ENCODE data around the gene UST.

Gene UST

GRCh38 chr6:148800536-148800935 is 53.7 kb downstream of the UST start:
- in situ Hi-C loops (cut with MboI; ENCODE audit: low sequenced_read_pairs, unreplicated experiment): no loop called here
- DNase-seq (ENCODE audit: low spot score): no peak
- no peak for TF ChIP-seq CTCF (IDR thresholded peaks at IDR 0.05; ENCODE audit: borderline replicate concordance, control extremely low read depth, extremely low read depth, insufficient read depth, missing control alignments)

GRCh38 chr6:148803979-148804378 is 57.1 kb downstream of the UST start:
- TF ChIP-seq CTCF (IDR thresholded peaks at IDR 0.05; ENCODE audit: borderline replicate concordance, control extremely low read depth, extremely low read depth, insufficient read depth, missing control alignments): no peak
- no peak for DNase-seq (ENCODE audit: low spot score)
- in situ Hi-C loops (cut with MboI; ENCODE audit: low sequenced_read_pairs, unreplicated experiment): no loop called here

GRCh38 chr6:148805777-148806176 is 58.9 kb downstream of the UST start:
- in situ Hi-C loops (cut with MboI; ENCODE audit: low sequenced_read_pairs, unreplicated experiment): no loop called here
- TF ChIP-seq CTCF (IDR thresholded peaks at IDR 0.05; ENCODE audit: borderline replicate concordance, control extremely low read depth, extremely low read depth, insufficient read depth, missing control alignments): no peak
- no peak for DNase-seq (ENCODE audit: low spot score)

GRCh38 chr6:148807784-148808183 is 61.0 kb downstream of the UST start:
- no peak for TF ChIP-seq CTCF (IDR thresholded peaks at IDR 0.05; ENCODE audit: borderline replicate concordance, control extremely low read depth, extremely low read depth, insufficient read depth, missing control alignments)
- in situ Hi-C loops (cut with MboI; ENCODE audit: low sequenced_read_pairs, unreplicated experiment): no loop called here
- no peak for DNase-seq (ENCODE audit: low spot score)

- no peak for DNase-seq (ENCODE audit: low spot score)
- no peak for TF ChIP-seq CTCF (IDR thresholded peaks at IDR 0.05; ENCODE audit: borderline replicate concordance, control extremely low read depth, extremely low read depth, insufficient read depth, missing control alignments)
- in situ Hi-C loops (cut with MboI; ENCODE audit: low sequenced_read_pairs, unreplicated experiment): no loop called here
Observed at GRCh38 chr6:148808786-148809304, 62.0 kb downstream of the UST start.

GRCh38 chr6:148811459-148811858 is 64.6 kb downstream of the UST start:
- no peak for TF ChIP-seq CTCF (IDR thresholded peaks at IDR 0.05; ENCODE audit: borderline replicate concordance, control extremely low read depth, extremely low read depth, insufficient read depth, missing control alignments)
- in situ Hi-C loops (cut with MboI; ENCODE audit: low sequenced_read_pairs, unreplicated experiment): no loop called here
- no peak for DNase-seq (ENCODE audit: low spot score)
